PC-3 (cell line): ENCODE data around the gene CD300LB.

Source experiments
- EZH2 ChIP-seq: fragments of 300-600 bp; sonication (generic); IDR thresholded peaks from one replicate; pipeline ENCODE4 v1.6.1; 2017; ENCODE audit warnings: antibody characterized with exemption, mild to moderate bottlenecking, low read length; ENCODE audit not compliant: unreplicated experiment
- EZH2phosphoT487 ChIP-seq: fragments of 300-600 bp; sonication (generic); IDR thresholded peaks from 2 replicates; pipeline ENCODE4 v1.6.1; 2018; ENCODE audit warnings: mild to moderate bottlenecking, antibody characterized with exemption, low read length, borderline replicate concordance
- TF ChIP-seq, protein P1 (sequence below): fragments of 300-600 bp; sonication (generic); conservative IDR thresholded peaks from 2 replicates; pipeline ENCODE4 v1.5.1; 2017; ENCODE audit warnings: antibody characterized with exemption, low read depth, mild to moderate bottlenecking, low read length

DNA sequence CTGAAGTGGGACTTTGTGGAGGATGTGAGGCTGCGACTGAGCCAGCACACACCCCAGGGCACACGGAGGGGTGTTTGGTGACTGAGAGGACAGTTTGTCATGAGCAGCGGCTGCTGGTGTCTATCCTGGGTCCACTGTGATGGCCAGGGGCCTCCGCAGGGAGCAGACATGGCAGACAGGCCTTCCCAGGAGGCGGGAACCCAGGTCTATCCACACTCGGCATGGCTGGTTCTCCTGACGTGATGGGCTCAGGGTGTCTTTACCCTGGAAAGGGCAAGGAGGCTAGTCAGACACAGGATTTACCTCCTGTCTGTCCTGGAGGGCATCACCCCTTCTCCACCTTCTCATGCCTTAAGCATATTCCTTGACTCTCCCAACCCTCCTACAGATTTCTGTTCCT lies 15.3 kb upstream of the CD300LB start:
- TF ChIP-seq, protein P1, sequence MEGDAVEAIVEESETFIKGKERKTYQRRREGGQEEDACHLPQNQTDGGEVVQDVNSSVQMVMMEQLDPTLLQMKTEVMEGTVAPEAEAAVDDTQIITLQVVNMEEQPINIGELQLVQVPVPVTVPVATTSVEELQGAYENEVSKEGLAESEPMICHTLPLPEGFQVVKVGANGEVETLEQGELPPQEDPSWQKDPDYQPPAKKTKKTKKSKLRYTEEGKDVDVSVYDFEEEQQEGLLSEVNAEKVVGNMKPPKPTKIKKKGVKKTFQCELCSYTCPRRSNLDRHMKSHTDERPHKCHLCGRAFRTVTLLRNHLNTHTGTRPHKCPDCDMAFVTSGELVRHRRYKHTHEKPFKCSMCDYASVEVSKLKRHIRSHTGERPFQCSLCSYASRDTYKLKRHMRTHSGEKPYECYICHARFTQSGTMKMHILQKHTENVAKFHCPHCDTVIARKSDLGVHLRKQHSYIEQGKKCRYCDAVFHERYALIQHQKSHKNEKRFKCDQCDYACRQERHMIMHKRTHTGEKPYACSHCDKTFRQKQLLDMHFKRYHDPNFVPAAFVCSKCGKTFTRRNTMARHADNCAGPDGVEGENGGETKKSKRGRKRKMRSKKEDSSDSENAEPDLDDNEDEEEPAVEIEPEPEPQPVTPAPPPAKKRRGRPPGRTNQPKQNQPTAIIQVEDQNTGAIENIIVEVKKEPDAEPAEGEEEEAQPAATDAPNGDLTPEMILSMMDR = no peak
- TF ChIP-seq EZH2 = no peak
- no peak for TF ChIP-seq EZH2phosphoT487
